IPS-15b (cell line): Measurements from ENCODE around the gene HLA-DPA1.
"Not testable (repeated sequence)": the region's sequence is repeated elsewhere in the genome, so short reads cannot be mapped to it uniquely, and the experiment has no call there.

Experiments used
- H3K27me3 ChIP-seq: one replicate; pipeline ENCODE4 v1.6.1; 2013; ENCODE audit warnings: low read length; ENCODE audit not compliant: control insufficient read depth, insufficient read depth
- H3K36me3 ChIP-seq: one replicate; pipeline ENCODE4 v1.6.1; 2013; ENCODE audit warnings: low read length; ENCODE audit not compliant: control insufficient read depth, insufficient read depth
- H3K4me1 ChIP-seq: one replicate; pipeline ENCODE4 v1.6.1; 2013; ENCODE audit warnings: mild to moderate bottlenecking, low read length; ENCODE audit not compliant: control insufficient read depth, insufficient read depth
- H3K4me3 ChIP-seq: one replicate; pipeline ENCODE4 v1.5.1; 2013; ENCODE audit warnings: low read depth, low read length
- H3K9ac ChIP-seq: one replicate; pipeline ENCODE4 v1.6.1; 2013; ENCODE audit warnings: low read depth, mild to moderate bottlenecking, low read length
- H3K9me3 ChIP-seq: one replicate; pipeline ENCODE4 v1.6.1; 2013; ENCODE audit warnings: mild to moderate bottlenecking, low read length; ENCODE audit not compliant: control insufficient read depth, insufficient read depth

Gene HLA-DPA1

DNA sequence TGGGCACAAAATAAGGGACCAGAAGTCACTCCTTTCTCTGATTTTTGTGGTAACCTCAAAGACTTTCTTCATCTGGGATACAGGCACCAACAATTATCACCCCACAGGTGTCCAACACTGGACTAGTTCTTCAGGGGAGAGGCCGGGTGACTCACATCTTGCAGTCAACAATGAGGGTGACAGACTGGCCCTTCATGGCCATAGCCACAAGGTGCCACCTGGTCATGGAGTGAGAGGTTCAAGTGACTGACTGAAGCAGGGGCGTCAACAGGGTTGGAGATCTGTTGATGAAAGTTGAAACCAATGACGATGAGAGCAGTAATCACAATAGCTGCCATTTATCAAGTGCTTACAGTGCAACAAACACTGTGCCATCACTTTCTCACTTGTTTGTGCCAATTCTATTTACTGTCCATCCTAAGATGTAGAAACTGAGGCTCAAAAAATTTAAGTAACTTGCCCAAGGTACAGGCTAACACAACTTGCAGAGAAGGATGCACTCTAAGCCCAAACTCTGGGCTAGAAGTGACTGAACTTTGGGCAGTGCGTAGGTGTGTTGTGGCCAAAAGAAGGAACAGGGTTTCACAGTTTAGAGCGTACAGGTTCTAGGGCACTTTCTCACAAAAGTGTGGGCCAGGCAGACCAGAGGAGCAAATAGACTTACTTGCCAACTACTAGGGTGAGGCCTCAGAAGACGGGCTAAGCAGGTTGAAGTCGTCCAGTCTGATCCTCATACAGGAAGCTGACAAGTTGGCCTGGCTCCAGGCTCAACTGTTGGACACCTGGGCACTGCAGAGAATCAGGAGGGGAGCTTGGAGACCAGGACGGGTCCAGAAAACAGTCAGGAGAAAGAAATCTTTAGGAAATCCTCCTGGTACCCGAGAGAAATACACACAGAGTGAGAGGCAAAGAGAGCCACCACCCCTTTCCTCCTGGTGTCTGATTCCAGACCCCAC, 32.7 kb upstream of the HLA-DPA1 start:
- Histone ChIP-seq H3K36me3 (no peaks in the 10 kb centered on the region), H3K4me3 (no peak overlapping the region), H3K27me3 (peaks cover 4% of the 10 kb centered on the region), H3K9me3 (no peaks in the 10 kb centered on the region), H3K9ac (no peak overlapping the region), H3K4me1 (no peaks in the 10 kb centered on the region)

DNA sequence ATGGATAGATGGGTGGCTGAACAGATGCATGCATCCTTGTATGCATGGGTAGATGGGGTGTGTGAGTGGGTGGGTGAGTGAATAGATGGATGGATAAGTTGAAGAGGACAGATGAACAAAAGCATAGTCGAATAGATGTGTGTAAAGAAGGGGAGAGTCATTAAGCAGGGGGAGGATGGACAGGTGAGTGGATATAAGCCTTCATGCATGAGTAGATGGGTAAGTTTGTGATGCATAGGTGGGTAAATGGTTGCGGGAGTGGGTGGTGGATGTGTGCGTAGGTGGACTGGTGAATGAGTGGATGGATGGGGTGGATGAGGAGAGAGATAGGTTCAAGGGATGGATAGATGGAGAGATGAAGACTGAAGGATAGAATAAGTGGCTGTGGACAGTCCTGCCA, 31.9 kb upstream of the HLA-DPA1 start:
- H3K9ac ChIP-seq: no peak overlapping the region
- peaks cover 4% of the 10 kb centered on the region for H3K27me3 ChIP-seq
- no peaks in the 10 kb centered on the region for H3K4me1 ChIP-seq
- no peak overlapping the region for H3K4me3 ChIP-seq
- H3K9me3 ChIP-seq: peaks cover 3% of the 10 kb centered on the region
- H3K36me3 ChIP-seq: no peaks in the 10 kb centered on the region

DNA sequence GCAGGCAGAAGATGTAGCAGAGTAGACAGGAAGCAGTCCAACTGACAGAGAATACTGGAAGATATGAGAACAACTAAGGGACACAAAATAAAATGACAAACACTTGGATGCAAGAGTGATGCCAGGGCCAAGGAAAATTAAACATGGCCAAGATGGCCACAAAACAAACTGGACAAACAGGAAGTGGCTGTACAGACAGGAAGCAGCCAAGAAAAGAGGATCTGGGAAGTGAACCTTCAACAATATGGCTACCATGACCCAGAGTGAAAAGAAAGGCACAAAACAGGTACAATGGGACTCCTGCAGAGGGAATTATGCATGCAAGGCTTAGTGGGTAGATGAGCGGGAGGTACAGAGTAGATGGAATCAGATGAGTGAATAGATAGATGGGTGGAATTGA, 31.4 kb upstream of the HLA-DPA1 start:
- H3K9ac ChIP-seq: no peak overlapping the region
- no peaks in the 10 kb centered on the region for H3K4me1 ChIP-seq
- H3K4me3 ChIP-seq: no peak overlapping the region
- H3K9me3 ChIP-seq: peaks cover 3% of the 10 kb centered on the region
- no peaks in the 10 kb centered on the region for H3K36me3 ChIP-seq
- H3K27me3 ChIP-seq: peaks cover 4% of the 10 kb centered on the region

DNA sequence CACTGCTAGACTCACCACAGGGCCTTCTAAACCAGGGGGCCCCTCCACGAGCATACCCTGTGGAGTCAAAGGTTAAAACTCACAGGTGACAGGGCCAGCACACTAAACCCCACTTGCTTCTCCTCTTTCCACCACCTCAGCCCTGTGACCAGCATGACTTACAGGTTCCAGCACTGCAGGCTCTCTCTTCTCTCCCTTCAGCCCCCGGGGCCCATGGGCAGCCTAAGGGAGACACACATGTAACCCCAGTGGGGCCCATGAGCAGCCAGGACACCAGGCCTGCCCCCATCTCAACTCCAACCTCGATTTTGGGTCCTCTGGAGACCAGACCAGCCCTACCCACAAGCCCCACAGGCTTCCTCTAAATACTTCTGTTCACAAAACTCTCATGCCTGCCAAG, 30.3 kb upstream of the HLA-DPA1 start:
- no peak overlapping the region for H3K9ac ChIP-seq
- H3K4me3 ChIP-seq: no peak overlapping the region
- peaks cover 3% of the 10 kb centered on the region for H3K9me3 ChIP-seq
- H3K36me3 ChIP-seq: no peaks in the 10 kb centered on the region
- H3K4me1 ChIP-seq: no peaks in the 10 kb centered on the region
- H3K27me3 ChIP-seq: peaks cover 4% of the 10 kb centered on the region

DNA sequence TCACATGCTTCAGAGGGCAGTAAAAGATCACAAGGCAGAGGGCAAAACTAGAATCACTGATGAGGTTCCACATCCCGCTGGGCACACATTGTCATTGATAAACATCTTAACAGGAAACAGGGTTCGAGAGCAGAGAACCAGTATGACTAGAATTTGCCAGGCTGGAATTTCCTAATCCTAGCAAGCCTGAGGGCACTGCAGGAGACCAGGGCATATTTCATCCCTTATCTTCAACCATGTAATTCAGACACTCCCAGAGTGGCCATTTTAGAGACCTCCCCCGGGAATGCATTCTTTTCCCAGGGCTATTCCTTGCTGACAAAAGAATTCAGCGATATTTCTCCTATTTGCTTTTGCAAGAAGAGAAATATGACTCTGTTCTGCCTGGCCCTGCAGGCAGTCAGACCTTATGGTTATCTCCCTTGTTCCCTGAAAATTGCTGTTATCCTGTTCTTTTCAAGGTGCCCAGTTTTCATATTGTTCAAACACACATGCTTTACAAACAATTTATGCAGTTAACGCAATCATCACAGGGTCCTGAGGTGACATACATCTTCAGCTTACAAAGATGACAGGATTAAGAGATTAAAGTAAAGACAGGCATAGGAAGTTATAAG, 27.8 kb upstream of the HLA-DPA1 start:
- H3K9me3 ChIP-seq, H3K4me3 ChIP-seq, H3K4me1 ChIP-seq, H3K9ac ChIP-seq, H3K27me3 ChIP-seq, H3K36me3 ChIP-seq: not testable (repeated sequence)

DNA sequence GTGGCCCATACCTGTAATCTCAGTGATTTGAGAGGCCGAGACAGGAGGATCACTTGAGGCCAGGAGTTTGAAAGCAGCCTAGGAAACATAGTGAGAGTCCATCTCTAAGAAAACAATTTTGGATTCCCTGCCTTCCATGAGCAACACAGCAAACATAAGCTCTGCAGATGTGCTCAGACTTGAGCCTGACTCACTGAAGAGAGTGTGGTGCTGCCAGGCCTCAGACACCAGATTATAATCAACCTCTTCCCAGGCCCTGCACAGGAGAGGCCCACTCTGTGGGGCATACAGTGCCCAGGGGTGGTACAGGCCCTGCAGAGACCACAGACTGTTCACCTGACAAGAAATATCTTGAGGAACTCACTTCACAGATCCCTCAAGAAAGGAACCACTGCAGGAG, 22.2 kb upstream of the HLA-DPA1 start:
- H3K4me3 ChIP-seq: no peak overlapping the region

DNA sequence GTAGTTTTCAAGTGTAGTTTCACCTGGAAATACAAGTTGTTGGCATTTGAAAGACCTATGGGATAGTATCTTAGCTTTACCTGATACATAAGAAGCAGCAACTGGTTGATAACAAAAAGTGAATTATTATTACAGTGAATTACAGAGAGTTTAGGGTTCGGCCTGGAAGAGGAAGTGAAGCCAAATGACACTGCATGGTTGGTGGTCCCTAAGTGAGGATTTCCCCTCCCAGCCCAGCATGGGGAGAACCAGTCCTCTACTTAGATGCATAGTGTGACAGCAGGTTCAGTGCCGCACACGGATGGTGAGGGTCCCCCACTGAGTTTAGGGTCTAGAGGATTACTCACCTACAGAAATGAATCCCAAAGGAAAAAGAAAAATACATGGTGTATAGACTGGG, 20.4 kb upstream of the HLA-DPA1 start:
- peaks cover 14% of the 10 kb centered on the region for H3K27me3 ChIP-seq
- no peak overlapping the region for H3K4me3 ChIP-seq
- H3K36me3 ChIP-seq: no peaks in the 10 kb centered on the region
- H3K4me1 ChIP-seq: no peaks in the 10 kb centered on the region
- H3K9me3 ChIP-seq: no peaks in the 10 kb centered on the region
- no peak overlapping the region for H3K9ac ChIP-seq

More for the DNA sequence above, 22.2 kb upstream of the HLA-DPA1 start:
- Histone ChIP-seq H3K36me3 (no peaks in the 10 kb centered on the region), H3K27me3 (peaks cover 14% of the 10 kb centered on the region), H3K4me1 (no peaks in the 10 kb centered on the region), H3K9me3 (no peaks in the 10 kb centered on the region), H3K9ac (no peak overlapping the region)

DNA sequence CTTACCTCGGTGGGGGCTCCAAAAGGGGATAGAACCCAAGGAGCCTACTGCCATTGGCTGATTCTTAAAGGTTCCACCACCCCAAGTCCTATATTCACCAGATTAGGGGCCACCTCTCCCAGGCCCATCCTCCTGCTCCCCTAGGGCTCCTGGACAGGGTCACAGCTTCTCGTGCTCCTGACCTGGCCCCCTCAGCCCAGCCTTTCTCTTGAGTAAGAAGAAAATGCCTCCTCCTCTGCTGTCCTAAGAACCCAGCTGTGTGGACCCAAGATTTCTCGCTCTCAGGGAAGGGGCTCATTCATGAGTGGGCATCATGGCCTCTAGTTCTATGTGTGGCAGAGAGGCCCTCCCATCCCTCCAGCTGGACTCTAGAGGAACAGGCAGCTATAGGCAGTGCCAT, 18.9 kb upstream of the HLA-DPA1 start:
- Histone ChIP-seq H3K4me1 (no peaks in the 10 kb centered on the region), H3K4me3 (no peak overlapping the region), H3K36me3 (no peaks in the 10 kb centered on the region), H3K27me3 (peaks cover 14% of the 10 kb centered on the region), H3K9me3 (no peaks in the 10 kb centered on the region), H3K9ac (no peak overlapping the region)

DNA sequence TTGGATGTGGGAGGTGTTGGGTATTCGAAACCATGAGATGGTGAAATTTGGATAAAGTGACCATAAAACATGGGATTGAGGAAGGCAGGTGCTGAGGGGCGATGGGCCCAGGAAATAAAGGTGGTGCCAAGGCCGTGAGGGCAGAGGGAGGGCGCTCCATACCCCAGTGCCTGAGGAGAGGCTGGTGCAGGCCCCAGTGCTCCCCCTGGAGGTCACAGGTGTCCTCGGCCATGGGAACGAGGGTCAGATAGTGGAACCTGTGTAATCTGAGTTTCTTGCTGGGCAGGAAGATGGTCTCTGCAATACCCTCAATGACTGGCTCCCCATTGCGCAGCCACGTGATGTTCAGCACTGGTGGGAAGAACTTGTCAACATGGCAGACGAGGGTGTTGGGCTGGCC, 18.5 kb upstream of the HLA-DPA1 start:
- Histone ChIP-seq H3K4me1 (no peaks in the 10 kb centered on the region), H3K36me3 (no peaks in the 10 kb centered on the region)

DNA sequence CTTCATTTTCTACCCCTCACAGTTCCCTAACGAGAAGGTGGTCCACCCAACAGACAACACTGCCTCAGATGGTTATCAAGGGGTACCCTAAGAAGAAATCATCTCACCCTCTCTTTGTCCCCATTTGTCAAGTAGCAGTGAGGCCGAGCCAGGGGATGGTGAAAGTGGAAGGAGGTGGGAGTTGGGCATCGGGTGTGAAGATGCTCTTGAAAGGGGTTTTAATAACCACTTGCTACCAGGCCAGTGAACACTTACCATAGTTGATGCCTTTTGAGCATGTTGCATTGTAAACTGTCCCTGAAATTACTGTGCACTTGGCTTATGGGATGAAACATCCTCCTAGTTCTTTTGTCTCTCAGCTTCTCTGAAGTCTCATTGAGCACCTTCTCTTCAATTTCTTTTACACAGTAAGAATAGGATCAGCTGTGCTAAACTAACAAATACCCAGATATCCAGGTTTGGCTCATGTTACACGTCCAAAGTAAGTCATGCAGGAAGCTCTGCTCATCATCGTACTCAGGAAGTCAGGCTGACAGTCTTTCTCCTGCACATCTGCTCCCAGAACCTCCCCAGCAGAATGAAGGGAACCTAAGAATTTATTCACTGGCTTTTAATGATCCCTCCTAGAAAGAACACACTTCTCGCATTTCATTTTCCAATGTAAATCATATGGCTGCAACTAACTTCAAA, 15.6 kb upstream of the HLA-DPA1 start:
- peaks cover 7% of the 10 kb centered on the region for H3K27me3 ChIP-seq
- no peak overlapping the region for H3K4me3 ChIP-seq
- H3K36me3 ChIP-seq: peaks cover 6% of the 10 kb centered on the region
- no peak overlapping the region for H3K9ac ChIP-seq
- H3K9me3 ChIP-seq: no peaks in the 10 kb centered on the region
- H3K4me1 ChIP-seq: no peaks in the 10 kb centered on the region

More for the DNA sequence above, 18.5 kb upstream of the HLA-DPA1 start:
- H3K4me3 ChIP-seq: no peak overlapping the region
- H3K27me3 ChIP-seq: peaks cover 14% of the 10 kb centered on the region
- no peak overlapping the region for H3K9ac ChIP-seq
- no peaks in the 10 kb centered on the region for H3K9me3 ChIP-seq

DNA sequence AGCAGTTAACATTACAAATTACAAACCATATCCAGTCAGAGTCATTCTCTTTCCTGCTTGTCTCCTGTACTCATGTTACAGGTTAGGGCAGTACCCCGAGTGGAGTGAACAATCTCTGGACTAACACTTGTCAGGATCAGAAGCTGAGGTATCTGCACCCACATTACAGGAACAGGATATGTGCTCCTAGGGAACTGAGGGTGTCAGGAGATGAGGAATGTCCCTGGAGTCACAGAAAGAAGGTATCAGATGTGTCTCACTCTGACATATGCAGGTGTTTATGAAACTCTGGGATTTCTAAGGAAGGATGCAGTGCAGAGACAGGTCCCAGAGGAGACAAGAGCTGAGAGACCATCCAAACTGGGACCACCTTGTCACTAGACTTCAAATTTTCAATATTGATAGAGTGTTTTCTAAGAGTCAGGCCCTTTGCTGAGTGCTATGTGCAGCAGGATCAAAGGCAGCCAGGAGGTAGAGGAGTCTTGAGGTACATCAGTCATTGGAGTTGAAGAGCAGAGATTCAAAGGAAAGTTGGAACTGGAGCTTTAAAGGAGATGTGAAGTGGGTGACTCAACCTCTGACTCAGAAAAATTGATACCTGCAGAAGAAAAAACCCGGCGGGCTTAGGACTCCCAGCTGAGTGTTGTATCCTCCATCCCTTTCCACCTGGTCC, 14.9 kb upstream of the HLA-DPA1 start:
- no peaks in the 10 kb centered on the region for H3K4me1 ChIP-seq
- peaks cover 6% of the 10 kb centered on the region for H3K36me3 ChIP-seq
- H3K27me3 ChIP-seq: peaks cover 7% of the 10 kb centered on the region
- no peak overlapping the region for H3K4me3 ChIP-seq
- no peak overlapping the region for H3K9ac ChIP-seq
- no peaks in the 10 kb centered on the region for H3K9me3 ChIP-seq
